KBM-7 (cell line): ENCODE measurements around the gene SPANXN2.
A peak's percentile ranks its signal among the peaks of the same experiment; 100 is the strongest.
"Not testable (repeated sequence)": the region's sequence is repeated elsewhere in the genome, so short reads cannot be mapped to it uniquely, and the experiment has no call there.

Source experiments
- DNase-seq: peaks from one replicate; pipeline ENCODE4 v3.0.0-alpha.2; 2015
- in situ Hi-C: fragments of 300-500 bp; cut with MboI; formaldehyde crosslinking; loops from 2 replicates; pipeline ENCODE4 v1.14.3; 2020; ENCODE audit warnings: low sequenced_read_pairs, low pct_unique_long_range_greater_than_20kb, mixed read lengths

The SPANXN2 gene

DNA sequence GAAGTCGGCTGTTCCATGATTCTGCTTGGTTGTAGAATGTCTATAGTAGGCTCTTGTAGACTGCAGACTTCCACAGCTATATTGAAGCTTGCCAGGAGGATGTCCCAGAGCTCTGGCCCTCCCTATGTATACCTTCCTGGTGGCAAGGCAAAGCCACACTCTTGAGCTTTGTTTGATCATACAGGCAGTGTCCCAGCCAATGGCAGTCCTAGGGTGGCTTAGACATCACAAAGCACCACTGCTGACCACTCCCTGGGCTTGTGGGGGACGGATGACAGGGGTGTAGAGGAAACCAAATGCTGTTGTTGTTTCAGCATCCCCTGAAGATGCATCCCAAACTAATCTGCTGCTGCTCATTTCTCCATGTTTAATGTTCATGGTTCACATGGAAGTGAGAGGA, at the start of gene SPANXN2:
Gene SPANXN2, minus strand, starts transcription at position 101 of the 400 bp plus-strand sequence. Its CDS starts 84 bp downstream, at position 17.
- in situ Hi-C loops: not testable (repeated sequence)

GRCh38 chrX:143768976-143769375, 48.4 kb upstream of the SPANXN2 start:
- DNase-seq: no peak
- in situ Hi-C loops: no loop called here

More for the DNA sequence above, at the start of gene SPANXN2:
- DNase-seq: not testable (repeated sequence)

DNA sequence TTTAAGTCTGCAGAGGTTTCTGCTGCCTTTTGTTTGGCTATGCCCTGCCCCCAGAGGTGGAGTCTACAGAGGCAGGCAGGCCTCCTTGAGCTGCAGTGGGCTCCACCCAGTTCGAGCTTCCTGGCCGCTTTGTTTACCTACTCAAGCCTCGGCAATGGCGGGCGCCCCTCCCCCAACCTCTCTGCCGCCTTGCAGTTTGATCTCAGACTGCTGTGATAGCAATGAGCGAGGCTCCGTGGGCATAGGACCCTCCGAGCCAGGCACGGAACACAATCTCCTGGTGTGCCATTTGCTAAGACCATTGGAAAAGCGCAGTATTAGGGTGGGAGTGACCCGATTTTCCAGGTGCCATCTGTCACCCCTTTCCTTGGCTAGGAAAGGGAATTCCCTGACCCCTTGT, 47.2 kb upstream of the SPANXN2 start:
- in situ Hi-C loops, DNase-seq: not testable (repeated sequence)

GRCh38 chrX:143757887-143758286, 37.3 kb upstream of the SPANXN2 start:
- no peak for DNase-seq
- in situ Hi-C loops: no loop called here

DNA sequence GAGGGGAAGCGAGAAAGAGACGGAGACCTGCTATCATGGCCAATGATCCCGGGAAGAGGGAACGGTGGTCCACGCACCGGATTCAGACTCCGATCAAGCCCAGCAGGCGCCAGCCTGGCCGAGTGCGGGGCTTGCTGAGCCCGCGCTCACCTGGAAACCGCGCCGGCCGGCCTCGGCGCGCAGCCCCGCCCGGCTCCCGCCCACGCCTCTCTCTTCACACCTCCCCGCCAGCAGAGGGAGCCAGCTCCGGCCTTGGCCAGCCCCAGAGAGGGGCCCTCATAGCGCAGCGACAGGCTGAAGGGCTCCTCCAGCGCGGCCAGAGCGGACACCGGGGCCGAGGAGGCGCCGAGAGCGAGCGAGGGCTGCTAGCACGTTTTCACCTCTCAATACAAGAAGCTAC, 36.8 kb upstream of the SPANXN2 start:
- in situ Hi-C loops: no loop called here
- no peak for DNase-seq

GRCh38 chrX:143754183-143754582, 33.6 kb upstream of the SPANXN2 start:
- in situ Hi-C loops: no loop called here

DNA sequence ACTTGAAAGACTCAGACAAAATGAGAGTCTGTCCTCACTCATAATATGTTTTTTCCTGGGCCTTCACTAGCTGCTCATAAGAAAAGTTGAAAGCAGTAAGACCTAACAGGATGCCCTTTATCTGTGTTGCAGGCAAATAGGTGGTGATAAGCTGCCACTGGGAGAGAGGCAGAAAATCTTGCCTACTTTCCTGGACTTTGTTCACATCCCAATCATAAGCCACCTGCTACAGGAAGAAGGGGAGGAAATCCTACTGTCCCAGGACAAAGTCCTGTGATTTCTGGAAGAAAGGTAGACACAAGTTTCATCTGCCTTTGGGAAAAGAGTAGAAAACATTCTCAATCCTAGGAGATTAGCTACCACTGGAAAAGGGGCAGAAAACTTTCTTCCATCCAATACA, 13.3 kb upstream of the SPANXN2 start:
- in situ Hi-C loops: no loop called here
- DNase-seq: no peak

More at GRCh38 chrX:143754183-143754582, 33.6 kb upstream of the SPANXN2 start:
- DNase-seq: no peak

- DNase-seq: no peak
- in situ Hi-C loops: no loop called here
Observed at GRCh38 chrX:143726296-143726695, 5.7 kb upstream of the SPANXN2 start.

- in situ Hi-C loops: no loop called here
- no peak for DNase-seq
Observed at GRCh38 chrX:143701460-143701859, 19.1 kb downstream of the SPANXN2 start.

GRCh38 chrX:143694885-143695284, 25.7 kb downstream of the SPANXN2 start:
- no peak for DNase-seq
- in situ Hi-C loops: no loop called here

DNA sequence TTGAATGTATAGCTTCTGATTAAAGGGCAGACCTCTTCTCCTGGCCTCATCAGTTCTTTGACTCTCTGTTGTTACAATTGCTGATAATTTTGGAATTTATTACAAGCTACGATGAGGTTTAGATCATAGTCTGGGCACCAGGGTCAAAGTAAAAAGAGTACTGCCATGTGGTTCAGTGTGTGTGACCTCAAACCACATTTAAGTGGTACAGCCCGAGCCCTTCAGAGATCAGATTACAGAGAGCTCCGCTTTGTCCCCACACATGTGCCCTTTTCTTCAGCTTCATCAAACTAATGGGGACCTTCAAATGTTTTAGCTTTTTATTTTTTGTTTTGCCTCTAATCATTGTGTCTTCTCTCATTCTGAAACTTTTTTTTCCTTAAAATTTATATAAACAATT, 37.1 kb downstream of the SPANXN2 start:
- in situ Hi-C loops: no loop called here
- DNase-seq: no peak

DNA sequence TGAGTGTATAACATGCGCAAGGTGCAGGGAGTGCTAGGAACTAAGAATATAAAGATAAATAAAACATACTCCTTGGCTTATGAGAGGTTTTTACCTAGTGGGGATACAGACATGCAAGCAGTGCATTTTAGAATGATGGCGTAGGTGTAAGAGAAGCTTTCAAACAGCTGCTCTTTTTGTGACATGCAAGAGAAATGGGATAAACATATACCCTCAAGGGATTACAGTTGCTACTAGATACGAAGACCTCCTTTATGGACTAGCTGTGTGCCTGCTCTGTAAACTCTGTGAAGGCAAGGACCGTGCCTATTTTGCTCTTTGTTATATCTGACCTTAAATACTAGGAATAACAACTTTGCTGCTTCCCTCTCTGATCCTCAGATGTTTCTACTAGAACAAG, 45.6 kb downstream of the SPANXN2 start:
- in situ Hi-C loops: no loop called here
- no peak for DNase-seq

DNA sequence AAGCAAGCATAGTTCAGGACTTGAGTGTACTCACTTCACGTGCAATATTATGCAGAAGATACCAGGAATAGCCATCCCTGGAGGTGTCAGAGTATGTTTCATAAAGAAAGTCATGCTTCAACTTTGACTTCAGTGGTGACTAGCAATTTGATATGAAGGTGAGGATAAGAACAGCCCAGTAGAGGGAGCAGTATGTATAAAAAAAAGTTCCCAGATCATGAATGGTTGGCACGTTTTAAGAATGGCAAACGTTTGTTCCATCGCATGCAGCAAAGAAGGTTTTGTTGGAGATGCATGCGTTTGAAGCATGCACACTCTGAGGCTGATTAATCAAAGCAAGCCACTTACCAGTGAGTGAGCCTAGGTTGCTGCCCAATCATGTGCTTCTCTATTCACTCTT, 51.2 kb downstream of the SPANXN2 start:
- in situ Hi-C loops: no loop called here
- DNase-seq: peak; percentile 28

DNA sequence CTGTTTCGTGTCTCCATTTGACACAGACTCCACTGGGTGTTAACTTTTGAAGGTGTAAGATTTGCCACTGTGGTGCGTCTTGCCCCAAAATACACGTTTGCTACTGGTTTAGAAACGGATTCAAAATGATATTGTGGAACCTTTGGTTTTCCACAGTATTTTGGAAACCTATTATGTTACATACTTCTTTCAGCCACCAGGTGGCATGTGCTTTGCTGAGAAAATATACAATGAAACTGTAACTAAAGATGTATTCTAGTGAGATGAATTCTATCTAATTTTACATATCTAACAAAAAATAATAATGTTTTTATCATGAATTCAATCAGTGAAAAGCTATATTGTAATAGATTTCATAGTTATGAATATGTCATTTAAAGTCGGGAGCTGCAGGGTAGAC, 56.2 kb downstream of the SPANXN2 start:
- DNase-seq: peak; percentile 32
- in situ Hi-C loops: no loop called here

DNA sequence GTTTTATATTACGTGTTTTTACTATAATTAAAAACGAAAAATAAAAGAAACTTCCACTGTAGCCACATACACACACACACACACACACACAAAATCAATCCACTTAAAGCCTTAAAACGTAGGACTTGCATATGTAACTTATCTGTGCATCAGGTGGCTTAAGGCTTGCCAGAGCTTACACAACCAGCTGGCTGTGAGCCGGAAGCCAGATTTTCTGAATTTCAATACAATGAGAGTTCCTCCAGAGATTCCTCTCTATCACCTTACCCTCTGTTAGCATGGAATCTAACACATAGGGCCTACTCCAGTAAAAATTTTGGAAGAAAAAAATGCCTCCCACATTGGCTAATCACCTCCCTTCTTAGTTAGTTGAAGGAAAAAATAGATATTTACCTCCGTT, 56.8 kb downstream of the SPANXN2 start:
- in situ Hi-C loops: no loop called here
- DNase-seq: no peak
